GM12878 (cell line): ENCODE measurements around the gene TMEM40.

Experiments
- MAX ChIP-seq: IDR thresholded peaks from 2 replicates; pipeline ENCODE4 v1.6.1; 2012; ENCODE audit warnings: low read depth, low read length, improper control_type of control experiment
- POLR2A ChIP-seq: IDR thresholded peaks from 2 replicates; pipeline ENCODE4 v1.6.1; 2011; ENCODE audit warnings: low read depth, mild to moderate bottlenecking, low read length
- POLR2AphosphoS5 ChIP-seq: IDR thresholded peaks from 2 replicates; pipeline ENCODE4 v1.6.1; 2011; ENCODE audit warnings: mild to moderate bottlenecking, low read length, inconsistent platforms
- SP1 ChIP-seq: IDR thresholded peaks from one replicate; pipeline ENCODE4 v1.6.1; 2011; ENCODE audit warnings: low read depth, low read length
- TCF7 ChIP-seq: IDR thresholded peaks from 2 replicates; pipeline ENCODE4 v1.6.1; 2014; ENCODE audit warnings: antibody characterized with exemption, borderline replicate concordance

DNA sequence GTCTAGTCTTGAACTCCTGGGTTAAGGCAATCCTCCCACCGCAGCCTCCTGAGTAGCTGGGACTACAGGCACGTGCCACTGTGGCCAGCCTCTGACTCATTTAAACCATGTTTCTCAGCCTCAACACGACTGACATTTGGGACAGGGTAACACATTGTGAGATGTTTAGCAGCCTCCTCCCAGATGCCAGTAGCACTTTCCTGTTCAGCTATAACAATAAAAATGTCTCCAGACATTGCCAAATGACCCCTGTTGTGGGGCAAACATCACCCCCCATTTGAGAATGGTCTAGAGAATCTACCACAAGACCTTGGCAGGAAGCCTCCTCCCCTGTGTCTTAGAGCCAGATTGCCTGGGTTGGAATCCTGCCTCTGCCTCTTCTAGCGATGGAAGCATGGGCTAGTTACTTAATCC, 8.4 kb downstream of the TMEM40 start:
- TF ChIP-seq POLR2AphosphoS5 = no peak
- TF ChIP-seq POLR2A = no peak
- no peak for TF ChIP-seq TCF7
- TF ChIP-seq SP1 = no peak
- TF ChIP-seq MAX = no peak
